AG09319 (cell line): ENCODE data around the gene UBE2H.

ENCODE experiments used
- DNase-seq: peaks from one replicate; pipeline ENCODE4 v3.0.0-alpha.2; 2010; ENCODE audit warnings: low read depth; ENCODE audit errors: extremely low read depth
- TF ChIP-seq, protein P1 (sequence below): IDR thresholded peaks from 2 replicates; pipeline ENCODE4 v1.5.1; 2011; ENCODE audit warnings: low read depth, mild to moderate bottlenecking, inconsistent platforms, low read length, moderate library complexity

Gene UBE2H

DNA sequence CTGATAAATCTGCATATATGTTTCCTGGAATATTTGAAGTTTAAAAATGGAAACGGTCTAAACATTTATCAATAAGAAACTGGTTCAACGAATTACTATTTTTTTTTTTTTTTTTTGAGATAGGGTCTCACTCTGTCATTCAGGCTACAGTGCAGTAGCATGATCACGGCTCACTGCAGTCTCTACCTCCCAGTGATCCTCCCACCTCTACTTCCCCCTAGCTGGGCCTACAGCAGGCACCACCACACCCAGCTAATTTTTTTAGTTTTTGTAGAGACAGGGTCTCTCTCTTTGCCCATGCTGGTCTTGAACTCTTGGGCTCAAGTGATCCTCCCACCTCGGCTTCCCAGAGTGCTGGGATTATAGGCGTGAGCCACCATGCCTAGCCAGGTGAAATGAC lies 68.3 kb downstream of the UBE2H start:
- TF ChIP-seq, protein P1, sequence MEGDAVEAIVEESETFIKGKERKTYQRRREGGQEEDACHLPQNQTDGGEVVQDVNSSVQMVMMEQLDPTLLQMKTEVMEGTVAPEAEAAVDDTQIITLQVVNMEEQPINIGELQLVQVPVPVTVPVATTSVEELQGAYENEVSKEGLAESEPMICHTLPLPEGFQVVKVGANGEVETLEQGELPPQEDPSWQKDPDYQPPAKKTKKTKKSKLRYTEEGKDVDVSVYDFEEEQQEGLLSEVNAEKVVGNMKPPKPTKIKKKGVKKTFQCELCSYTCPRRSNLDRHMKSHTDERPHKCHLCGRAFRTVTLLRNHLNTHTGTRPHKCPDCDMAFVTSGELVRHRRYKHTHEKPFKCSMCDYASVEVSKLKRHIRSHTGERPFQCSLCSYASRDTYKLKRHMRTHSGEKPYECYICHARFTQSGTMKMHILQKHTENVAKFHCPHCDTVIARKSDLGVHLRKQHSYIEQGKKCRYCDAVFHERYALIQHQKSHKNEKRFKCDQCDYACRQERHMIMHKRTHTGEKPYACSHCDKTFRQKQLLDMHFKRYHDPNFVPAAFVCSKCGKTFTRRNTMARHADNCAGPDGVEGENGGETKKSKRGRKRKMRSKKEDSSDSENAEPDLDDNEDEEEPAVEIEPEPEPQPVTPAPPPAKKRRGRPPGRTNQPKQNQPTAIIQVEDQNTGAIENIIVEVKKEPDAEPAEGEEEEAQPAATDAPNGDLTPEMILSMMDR: no peak
- no peak for DNase-seq

DNA sequence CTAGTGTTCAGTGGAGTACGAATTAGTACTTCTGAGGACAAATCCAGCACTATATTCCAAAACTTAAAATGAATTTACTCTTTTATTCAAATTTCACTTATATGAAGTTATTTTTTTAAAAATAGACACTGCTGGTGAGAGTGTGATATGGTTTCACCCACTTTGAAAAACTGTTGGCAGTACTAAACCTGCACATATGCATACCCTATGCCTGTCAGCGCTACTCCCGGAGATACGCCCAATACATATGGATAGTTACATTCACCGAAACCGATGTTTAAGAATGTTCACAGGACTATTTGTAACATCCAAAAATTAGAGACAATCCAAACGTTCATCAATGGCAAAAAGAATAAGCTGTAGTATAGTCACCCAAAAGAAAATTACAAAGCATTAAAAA lies 69.6 kb downstream of the UBE2H start:
- TF ChIP-seq, protein P1: no peak
- no peak for DNase-seq

DNA sequence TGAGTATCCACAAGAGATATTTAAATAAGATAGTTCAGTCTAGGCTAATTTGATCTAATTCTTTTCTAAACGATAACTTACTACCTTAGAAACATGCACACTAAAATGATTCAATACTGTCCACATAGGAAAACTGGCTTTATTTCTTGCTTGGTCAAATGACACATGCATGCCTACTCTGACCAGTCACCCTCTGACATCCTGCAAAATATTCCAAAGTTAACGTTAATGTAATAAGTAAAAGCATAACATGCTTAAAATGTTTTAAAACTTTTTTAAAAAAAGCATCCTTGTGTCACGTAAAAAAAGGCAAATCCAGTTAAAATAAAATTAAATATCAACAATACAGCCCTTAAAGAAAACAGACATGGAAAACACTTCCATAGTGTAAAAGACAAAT lies 70.2 kb downstream of the UBE2H start:
- no peak for DNase-seq
- TF ChIP-seq, protein P1: no peak

DNA sequence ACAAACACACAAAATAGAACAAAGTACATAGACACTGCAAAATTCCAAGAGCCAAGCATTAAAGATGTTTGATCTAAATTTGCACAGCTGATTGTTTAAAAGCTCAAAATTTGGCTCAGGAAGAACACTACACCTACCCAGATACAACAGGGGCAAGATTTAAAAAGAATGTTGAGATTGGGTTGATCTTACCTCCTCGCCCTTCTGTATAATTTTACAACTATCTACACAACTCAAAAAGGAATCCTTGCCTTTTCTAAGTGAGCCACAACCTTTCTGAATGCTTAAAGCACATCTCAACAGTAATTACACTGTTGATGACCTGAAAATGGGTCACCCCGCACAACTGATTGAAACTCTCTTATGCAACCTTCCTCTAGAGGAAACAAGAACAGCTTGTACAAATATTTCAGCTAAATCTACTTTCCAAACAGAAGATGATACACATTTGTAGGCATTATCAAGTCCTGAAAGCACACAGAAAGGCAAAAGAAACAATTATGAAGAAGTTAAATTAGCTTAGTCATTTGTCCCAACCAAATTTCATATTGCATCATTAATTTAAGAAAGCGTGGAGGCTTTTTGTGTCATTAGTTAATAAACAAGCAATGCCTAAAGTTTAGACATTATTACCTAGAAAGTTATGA lies 75.5 kb downstream of the UBE2H start:
- no peak for DNase-seq
- TF ChIP-seq, protein P1: no peak

DNA sequence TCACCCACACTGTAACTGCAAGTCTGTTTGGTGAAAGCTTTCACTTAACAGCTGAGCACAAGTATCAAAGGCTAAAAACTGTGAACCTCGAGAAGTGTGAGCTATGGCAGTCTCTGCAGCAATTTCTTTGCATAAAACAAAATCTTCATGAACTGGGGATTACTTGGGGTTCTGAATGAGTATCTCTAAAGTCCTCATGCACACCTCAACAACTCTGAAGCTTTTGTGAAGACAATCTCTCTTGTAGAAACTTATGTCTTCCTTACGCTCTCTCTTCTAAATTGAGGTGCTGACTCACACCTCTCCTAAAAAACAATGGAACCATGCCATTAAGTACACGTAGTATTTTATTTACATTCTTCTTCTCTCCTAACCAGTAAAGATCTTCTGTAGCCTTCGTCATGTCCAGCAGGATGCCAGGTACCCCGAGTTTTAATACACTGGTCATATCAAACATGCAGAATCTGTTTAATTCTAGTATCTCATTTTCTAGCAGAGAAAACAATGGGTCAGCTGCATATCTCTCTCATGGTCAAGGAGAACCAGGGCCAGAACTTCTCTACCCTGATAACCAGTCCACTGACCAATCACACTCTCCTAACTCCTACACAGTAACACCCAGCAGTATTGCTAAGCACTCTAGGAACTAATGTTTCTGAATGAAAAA lies 76.9 kb downstream of the UBE2H start:
- DNase-seq: no peak
- TF ChIP-seq, protein P1: no peak

DNA sequence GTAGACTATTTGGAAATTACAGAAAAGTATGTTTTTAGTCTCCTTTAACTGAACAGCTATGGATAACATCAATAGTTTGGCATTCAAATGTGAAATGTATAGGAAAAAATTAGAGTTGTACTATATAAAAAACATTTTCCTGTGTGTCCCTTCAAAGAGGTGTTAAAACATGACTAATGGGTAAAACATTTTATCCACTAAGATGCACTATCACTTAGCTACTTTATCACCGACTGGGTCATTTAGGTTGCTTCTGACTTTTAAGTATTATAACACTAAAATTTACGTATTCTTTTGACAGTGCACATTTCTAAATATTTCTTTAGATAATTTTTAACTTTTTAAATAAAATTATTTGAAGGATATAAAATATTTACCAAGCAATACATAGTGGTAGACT lies 77.6 kb downstream of the UBE2H start:
- TF ChIP-seq, protein P1: no peak

DNA sequence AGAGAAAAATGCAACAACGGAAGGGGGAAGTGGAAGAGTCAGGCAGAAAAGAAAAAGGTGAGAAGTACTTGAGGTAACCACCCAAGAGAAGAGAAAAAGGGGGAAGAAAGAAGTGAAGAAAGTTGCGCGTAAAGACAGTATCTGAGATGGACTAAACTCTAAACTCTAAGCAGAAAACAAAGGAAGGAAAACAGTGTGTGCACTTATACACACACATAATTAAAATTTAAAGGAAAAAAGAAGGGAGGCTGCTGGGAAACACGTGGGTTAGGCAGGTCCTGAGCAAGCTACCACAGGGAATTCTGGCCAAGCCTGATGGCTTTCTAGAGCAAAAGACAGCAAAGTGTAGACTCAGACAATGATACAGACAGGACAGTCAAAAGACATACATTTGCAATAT lies 78.0 kb downstream of the UBE2H start:
- no peak for DNase-seq
- TF ChIP-seq, protein P1: no peak

More for the DNA sequence above, 77.6 kb downstream of the UBE2H start:
- DNase-seq: no peak
